OCI-LY7 (cell line): ENCODE data around the gene C1QL1. TPM values are rescaled to one million over a fixed set of nuclear protein-coding genes. Genes with fewer than 3 reads are reported as not detected.

ENCODE experiments used
- BruUV-seq: library from RNA; stranded (reverse); fragments of 400-500 nt; replicated peaks from 2 replicates; lab custom pipeline; 2021; lab: Mats Ljungman, UMichigan
- CTCF ChIA-PET: fragments of 300-600 bp; sonication (Branson Sonifier 250); formaldehyde crosslinking; loops from one replicate; lab custom pipeline; 2022; ENCODE audit warnings: antibody characterized with exemption; ENCODE audit not compliant: unreplicated experiment; lab: Charles Lee
- POLR2A ChIA-PET: fragments of 300-600 bp; sonication (Branson Sonifier 250); formaldehyde crosslinking; loops from one replicate; lab custom pipeline; 2022; ENCODE audit warnings: antibody characterized with exemption; lab: Charles Lee
- DNase-seq: peaks from one replicate; pipeline ENCODE4 v3.0.0-alpha.2; 2015; ENCODE audit warnings: low spot score
- H2AFZ ChIP-seq: fragments of 200-600 bp; sonication (generic), shearing (Covaris generic); 2 replicates; pipeline ENCODE4 v1.6.1; 2014; ENCODE audit warnings: mild to moderate bottlenecking, antibody characterized with exemption, low read length, moderate library complexity
- H3K27ac ChIP-seq: fragments of 200-600 bp; sonication (generic); 2 replicates; pipeline ENCODE4 v1.5.1; 2014; ENCODE audit warnings: mixed run types, low read depth, mild to moderate bottlenecking, moderate library complexity, low read length, inconsistent platforms; ENCODE audit not compliant: poor library complexity, severe bottlenecking
- H3K36me3 ChIP-seq: fragments of 200-600 bp; sonication (generic); 2 replicates; pipeline ENCODE4 v1.6.1; 2014; ENCODE audit warnings: mild to moderate bottlenecking, antibody characterized with exemption, low read length, moderate library complexity, mixed read lengths; ENCODE audit not compliant: insufficient read depth
- H3K4me1 ChIP-seq: fragments of 200-600 bp; sonication (generic); 2 replicates; pipeline ENCODE4 v1.5.1; 2014; ENCODE audit warnings: mild to moderate bottlenecking, low read length; ENCODE audit not compliant: insufficient read depth, poor library complexity, severe bottlenecking
- H3K4me2 ChIP-seq: fragments of 200-600 bp; sonication (generic); 2 replicates; pipeline ENCODE4 v1.6.1; 2014; ENCODE audit warnings: mild to moderate bottlenecking, low read length
- H3K4me3 ChIP-seq: fragments of 200-600 bp; sonication (generic); 2 replicates; pipeline ENCODE4 v1.5.1; 2014; ENCODE audit warnings: mild to moderate bottlenecking, low read depth, low read length; ENCODE audit not compliant: poor library complexity, severe bottlenecking
- H3K79me2 ChIP-seq: fragments of 200-600 bp; sonication (generic); 2 replicates; pipeline ENCODE4 v1.6.1; 2016; ENCODE audit warnings: low read depth, mild to moderate bottlenecking, low read length, moderate library complexity, mixed read lengths; ENCODE audit not compliant: insufficient read depth
- H3K9me2 ChIP-seq: fragments of 200-600 bp; sonication (generic); 2 replicates; pipeline ENCODE4 v1.6.1; 2016; ENCODE audit warnings: mild to moderate bottlenecking, low read length, mixed read lengths; ENCODE audit not compliant: insufficient read depth
- H3K9me3 ChIP-seq: fragments of 200-600 bp; sonication (generic); 2 replicates; pipeline ENCODE4 v1.6.1; 2014; ENCODE audit warnings: mild to moderate bottlenecking, mixed run types, low read length, mixed read lengths
- H4K20me1 ChIP-seq: fragments of 200-600 bp; sonication (generic); 2 replicates; pipeline ENCODE4 v1.6.1; 2014; ENCODE audit warnings: mild to moderate bottlenecking, antibody characterized with exemption, low read length, moderate library complexity, mixed read lengths; ENCODE audit not compliant: insufficient read depth
- CTCF ChIP-seq: fragments of 200-600 bp; sonication (generic); conservative IDR thresholded peaks from 2 replicates; pipeline ENCODE4 v1.5.1; 2014; ENCODE audit warnings: mild to moderate bottlenecking, antibody characterized with exemption, low read length, moderate library complexity, mixed read lengths
- EZH2phosphoT487 ChIP-seq: fragments of 200-600 bp; sonication (generic); IDR thresholded peaks from 2 replicates; pipeline ENCODE4 v1.6.1; 2018; ENCODE audit warnings: low read depth, borderline replicate concordance, mild to moderate bottlenecking, mixed run types, antibody characterized with exemption, low read length, moderate library complexity, mixed read lengths
- intact Hi-C: fragments of 100-400 bp; cut with micrococcal nuclease; formaldehyde crosslinking; loops from one replicate; pipeline ENCODE4 v1.10.0; 2022; ENCODE audit not compliant: unreplicated experiment
- total RNA-seq, 2 experiments: library from RNA; depleted of rRNA in 1 of 2; stranded (reverse); fragments of >200 nt in 1 of 2; shearing (Covaris generic) in 1 of 2; gene quantifications; 2 replicates each; pipeline ENCODE4 v1.2.3, GENCODE V29; 2014 to 2022

Gene C1QL1
- total RNA-seq, 2 experiments from 2014 or later: not detected

GRCh38 chr17:44967907-44968224, 237 bp downstream of the C1QL1 start:
- no TSS peak for BruUV-seq
- DNase-seq: no peak
- Histone ChIP-seq H3K9me2 (no peaks in the 10 kb centered on the region), H3K4me3 (no peak overlapping the region), H3K9me3 (no peaks in the 10 kb centered on the region), H3K36me3 (no peaks in the 10 kb centered on the region), H3K27ac (no peak overlapping the region), H4K20me1 (no peaks in the 10 kb centered on the region), H3K4me1 (peaks cover 5% of the 10 kb centered on the region), H3K4me2 (no peak overlapping the region), H3K79me2 (no peaks in the 10 kb centered on the region), H2AFZ (no peak overlapping the region)
- ChIA-PET POLR2A (interaction anchor here (0.5 to 0.7 kb wide), 4 partner anchors 22 to 1108 kb away, joined by 3 to 5 read pairs (median 4); partner anchors contain the start of gene NMT1), CTCF (interaction anchor here (0.6 kb wide), 4 partner anchors 32 to 972 kb away, joined by 3 to 14 read pairs (median 4); no protein-coding TSS in a partner anchor)
- intact Hi-C loops: no loop called here
- no peak for TF ChIP-seq CTCF
- no peak for TF ChIP-seq EZH2phosphoT487

GRCh38 chr17:44967026-44967906, 837 bp downstream of the C1QL1 start:
- TF ChIP-seq EZH2phosphoT487 (no peak), CTCF (no peak)
- POLR2A ChIA-PET: no interaction called here

More at GRCh38 chr17:44967026-44967906, 837 bp downstream of the C1QL1 start:
- Histone ChIP-seq H3K79me2 (no peaks in the 10 kb centered on the region), H3K4me3 (no peak overlapping the region), H3K36me3 (no peaks in the 10 kb centered on the region), H4K20me1 (no peaks in the 10 kb centered on the region), H2AFZ (no peak overlapping the region), H3K27ac (no peak overlapping the region), H3K9me3 (no peaks in the 10 kb centered on the region), H3K9me2 (no peaks in the 10 kb centered on the region), H3K4me1 (peaks cover 5% of the 10 kb centered on the region), H3K4me2 (no peak overlapping the region)
- CTCF ChIA-PET: no interaction called here
- intact Hi-C loops: no loop called here
- BruUV-seq: no TSS peak
- no peak for DNase-seq
